ENCODE results near the gene PTPRE.

The PTPRE gene

DNA sequence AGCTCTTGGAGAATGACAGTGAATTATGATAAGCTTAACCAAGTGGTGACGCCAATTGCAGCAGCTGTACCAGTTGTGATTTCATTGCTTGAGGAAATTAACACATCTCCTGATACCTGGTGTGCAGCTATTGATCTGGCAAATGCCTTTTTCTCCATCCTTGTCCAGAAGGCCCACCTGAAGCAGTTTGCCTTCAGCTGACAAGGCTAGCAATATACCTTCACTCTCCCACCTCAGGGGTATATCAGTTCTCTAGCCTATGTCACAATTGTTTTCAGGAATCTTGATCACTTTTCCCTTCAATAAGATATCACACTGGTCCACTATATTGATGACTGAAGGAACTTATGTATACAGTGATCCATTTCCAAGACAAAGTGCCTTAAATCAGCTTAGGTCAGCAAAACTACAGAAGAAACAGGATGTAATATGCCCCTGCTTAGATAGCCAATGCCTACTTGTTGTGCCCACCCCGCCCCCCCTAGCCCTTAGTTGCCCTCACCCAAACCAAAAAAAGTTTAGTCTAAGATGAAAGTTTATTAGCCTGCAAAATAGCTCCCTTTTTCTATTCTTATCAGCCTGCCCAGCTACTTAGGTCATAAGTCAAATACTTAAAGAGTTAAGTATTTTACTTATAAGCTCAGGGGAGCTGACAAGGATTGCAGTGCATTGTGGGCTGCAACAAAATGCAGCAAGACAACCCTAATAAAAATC lies 45.1 kb downstream of the PTPRE start:
- DNase-seq (ENCODE audit: low read depth in 2 of 2) = no peak

DNA sequence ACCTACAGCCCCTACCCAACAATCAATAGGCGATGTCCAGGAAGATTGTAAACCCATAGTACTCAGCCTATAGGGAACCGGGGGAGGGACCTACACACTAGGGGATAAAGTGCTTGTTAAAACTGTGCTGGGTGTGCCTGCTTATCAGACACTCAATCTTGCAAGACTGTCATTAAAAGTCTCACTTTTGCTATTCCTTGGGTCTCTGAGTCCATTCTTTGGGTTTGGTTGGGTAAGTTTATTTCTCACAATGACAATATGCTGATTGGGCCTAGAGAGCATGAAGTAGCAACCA lies 45.6 kb downstream of the PTPRE start:
- no peak for DNase-seq (ENCODE audit: low read depth in 2 of 2)

- DNase-seq (ENCODE audit: low read depth in 2 of 2) = no peak
Measured at GRCh38 chr10:127952918-127953317, 46.0 kb downstream of the PTPRE start.

DNA sequence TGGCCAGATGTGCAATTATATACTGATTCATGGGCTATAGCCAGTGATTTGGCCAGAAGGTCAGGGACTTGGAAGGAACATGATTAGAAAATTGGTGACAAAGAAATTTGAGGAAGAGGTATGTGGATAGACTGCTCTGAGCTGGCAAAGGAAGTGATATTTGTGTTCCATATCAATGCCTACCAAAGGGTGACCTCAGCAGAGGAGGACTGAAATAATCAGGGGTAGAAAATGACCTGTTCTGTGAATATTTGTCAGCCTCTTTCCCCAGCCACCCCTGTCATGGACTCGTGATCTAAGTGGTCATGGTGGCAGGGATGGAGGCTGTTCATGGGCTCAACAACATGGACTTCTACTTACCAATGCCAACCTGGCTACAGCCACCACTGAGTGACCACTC lies 47.0 kb downstream of the PTPRE start:
- DNase-seq (ENCODE audit: low read depth in 2 of 2) = no peak

- no peak for DNase-seq (ENCODE audit: low read depth in 2 of 2)
Measured at GRCh38 chr10:127959428-127959827, 52.5 kb downstream of the PTPRE start.

- no peak for DNase-seq (ENCODE audit: low read depth in 2 of 2)
Measured at GRCh38 chr10:127961071-127961470, 54.2 kb downstream of the PTPRE start.

GRCh38 chr10:127962205-127962604 lies 55.3 kb downstream of the PTPRE start:
- DNase-seq (ENCODE audit: low read depth in 2 of 2) = no peak

DNA sequence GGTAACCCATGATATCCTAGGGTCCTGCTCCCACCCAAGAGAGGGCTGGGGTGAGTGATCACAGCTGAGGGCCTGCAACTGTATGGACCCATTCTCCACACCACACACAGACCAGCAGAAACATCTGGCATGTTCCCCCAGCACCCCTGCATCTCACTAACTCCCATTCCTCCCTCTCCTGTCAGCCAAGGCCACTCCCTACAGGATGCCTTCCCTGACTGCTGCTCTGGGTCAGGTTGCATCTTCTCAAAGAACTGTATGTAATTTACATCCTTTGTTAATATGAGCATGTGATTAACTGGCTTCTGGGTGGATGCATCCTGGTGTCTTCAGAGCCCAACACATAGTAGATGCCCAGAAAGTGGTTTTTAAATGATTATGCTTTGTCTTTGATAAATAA lies 56.2 kb downstream of the PTPRE start:
- no peak for DNase-seq (ENCODE audit: low read depth in 2 of 2)

- DNase-seq (ENCODE audit: low read depth in 2 of 2) = no peak
Measured at GRCh38 chr10:127964621-127965020, 57.7 kb downstream of the PTPRE start.

DNA sequence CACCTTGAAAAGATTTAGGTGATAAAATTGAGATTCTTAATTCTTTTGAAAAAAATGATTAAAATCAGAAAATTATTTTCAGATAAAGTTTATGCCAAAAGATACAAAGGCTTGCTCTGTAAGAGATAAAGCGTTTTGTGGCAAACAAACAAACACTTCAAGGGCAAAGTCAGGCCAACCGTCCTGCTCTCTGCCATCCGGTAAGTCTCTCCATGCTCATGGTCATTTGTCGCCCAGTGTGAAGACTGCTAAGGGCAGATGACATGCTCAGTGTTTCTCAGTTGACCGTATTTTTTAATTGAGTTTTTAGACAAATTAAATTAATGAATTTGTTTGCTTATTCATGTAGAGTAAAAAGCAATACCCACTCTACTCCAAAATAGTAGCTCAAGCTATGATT lies 60.0 kb downstream of the PTPRE start:
- DNase-seq (ENCODE audit: low read depth in 2 of 2) = no peak

DNA sequence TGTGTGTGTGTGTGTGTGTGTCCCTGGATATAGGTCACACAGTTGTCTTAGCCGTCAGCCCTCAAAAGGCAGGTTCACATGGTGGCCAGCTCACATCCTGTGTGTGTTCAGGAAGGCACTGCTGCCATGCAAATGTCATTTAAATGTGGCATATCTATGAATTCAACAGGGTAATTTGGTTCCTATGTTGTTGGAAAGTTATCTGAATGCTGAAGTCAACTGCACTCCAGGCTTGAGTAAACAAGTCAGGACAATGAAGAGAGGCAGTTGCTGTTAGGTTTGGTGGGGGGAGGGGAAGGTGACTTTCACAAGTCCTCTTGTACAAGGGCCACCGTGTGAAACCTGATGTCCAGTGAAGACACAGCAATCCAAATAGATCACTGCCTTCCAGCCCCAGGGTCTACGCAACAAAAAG lies 61.1 kb downstream of the PTPRE start:
- no peak for DNase-seq (ENCODE audit: low read depth in 2 of 2)

DNA sequence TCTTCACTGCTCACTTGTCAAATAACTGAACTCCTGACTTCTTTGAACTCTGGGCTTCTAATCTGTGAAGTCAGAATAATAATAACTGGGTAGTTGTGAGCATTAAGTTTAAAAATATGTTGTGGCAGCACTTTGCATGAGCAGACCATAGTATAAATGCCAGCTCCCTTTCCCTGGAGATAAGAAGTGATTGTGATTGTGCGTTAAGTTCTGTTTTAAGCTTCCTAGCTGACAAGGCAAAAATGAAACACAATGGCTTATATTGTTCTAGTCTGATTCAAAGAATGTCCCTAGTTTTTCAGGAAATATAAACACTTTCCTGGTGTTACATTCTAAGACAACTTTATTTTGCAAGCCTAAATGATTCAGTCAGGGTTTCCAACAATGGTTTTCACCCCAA lies 61.8 kb downstream of the PTPRE start:
- DNase-seq (ENCODE audit: low read depth in 2 of 2) = no peak

- DNase-seq (ENCODE audit: low read depth in 2 of 2) = no peak
Measured at GRCh38 chr10:127971101-127971946, 64.4 kb downstream of the PTPRE start.

- no peak for DNase-seq (ENCODE audit: low read depth in 2 of 2)
Measured at GRCh38 chr10:127971963-127972615, 65.2 kb downstream of the PTPRE start.

DNA sequence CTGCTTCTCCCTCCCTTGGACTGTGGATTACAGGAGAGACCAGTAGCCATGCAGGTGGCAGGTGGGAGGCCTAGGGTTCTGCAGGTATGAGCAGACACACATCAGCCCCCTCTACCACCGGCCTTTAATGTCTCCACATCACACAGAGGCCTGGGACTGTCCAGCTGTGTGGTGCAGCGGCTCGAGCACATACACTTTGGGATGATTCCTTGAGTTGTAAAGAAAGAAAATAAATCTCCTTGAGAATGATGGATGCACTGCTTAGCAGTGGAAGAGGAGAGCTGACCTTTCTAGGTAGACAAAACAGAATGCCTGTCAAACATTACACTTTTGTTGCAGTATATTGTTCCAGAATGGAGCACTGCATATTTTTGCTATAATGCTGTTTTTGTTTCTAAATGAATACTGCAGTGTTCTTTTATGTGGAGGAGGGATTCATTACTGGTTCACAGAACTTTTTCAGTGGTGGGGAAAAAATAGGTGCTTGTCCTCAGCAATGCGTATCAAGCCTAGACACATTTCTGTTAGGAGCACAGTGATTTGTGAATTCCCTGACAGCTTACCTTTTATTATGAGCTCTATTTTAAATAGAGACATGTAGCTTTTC lies 66.0 kb downstream of the PTPRE start:
- no peak for DNase-seq (ENCODE audit: low read depth in 2 of 2)

DNA sequence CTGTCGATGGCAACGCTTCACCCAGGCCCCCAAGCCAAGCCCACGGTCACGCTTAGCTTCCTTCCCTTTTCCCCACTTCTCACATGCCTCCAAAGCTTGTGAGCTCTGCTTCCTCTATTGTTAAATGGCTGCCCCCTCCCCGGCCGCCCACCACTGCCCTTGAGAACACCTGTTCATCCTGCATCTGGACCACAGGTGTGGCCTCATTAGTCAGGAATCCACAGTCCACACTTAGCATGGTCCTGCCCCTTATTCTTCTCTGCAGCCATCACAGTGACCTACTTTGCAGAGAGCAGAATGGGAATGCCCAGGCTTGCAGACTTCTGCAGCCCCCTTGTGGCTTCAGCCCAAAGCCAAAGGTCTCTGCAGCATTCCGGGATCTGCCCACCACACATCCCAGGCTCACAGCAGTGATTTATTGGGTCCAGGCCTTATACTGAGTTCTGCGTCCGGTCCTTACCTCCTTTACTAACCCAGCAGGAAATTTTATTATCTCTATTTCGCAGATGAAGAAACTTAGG lies 66.9 kb downstream of the PTPRE start:
- DNase-seq (ENCODE audit: low read depth in 2 of 2) = no peak

DNA sequence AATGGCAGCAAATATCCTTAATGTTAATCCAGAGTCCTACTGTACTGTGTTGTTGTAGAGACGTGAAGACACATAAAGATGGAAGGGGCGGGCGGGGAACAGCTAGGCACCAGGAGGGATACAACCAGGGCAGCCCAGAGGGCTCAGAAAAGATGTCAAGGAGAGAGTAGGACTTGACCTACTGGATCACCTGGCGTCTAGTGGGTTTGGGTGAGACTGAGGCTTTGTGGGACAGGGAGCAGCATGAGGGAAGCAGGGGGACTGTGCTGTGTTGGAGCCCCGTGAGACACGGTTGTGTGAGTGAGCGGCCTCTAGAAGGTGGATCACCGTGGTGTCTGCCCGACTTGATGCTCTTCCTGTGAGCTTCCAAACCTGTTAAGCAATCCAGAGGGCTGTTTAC lies 68.0 kb downstream of the PTPRE start:
- DNase-seq (ENCODE audit: low read depth in 2 of 2) = no peak

GRCh38 chr10:127976286-127976685 lies 69.4 kb downstream of the PTPRE start:
- no peak for DNase-seq (ENCODE audit: low read depth in 2 of 2)

GRCh38 chr10:127976701-127977356 lies 69.9 kb downstream of the PTPRE start:
- DNase-seq (ENCODE audit: low read depth in 2 of 2) = no peak

- DNase-seq (ENCODE audit: low read depth in 2 of 2) = no peak
Measured at GRCh38 chr10:127977357-127978009, 70.6 kb downstream of the PTPRE start.

DNA sequence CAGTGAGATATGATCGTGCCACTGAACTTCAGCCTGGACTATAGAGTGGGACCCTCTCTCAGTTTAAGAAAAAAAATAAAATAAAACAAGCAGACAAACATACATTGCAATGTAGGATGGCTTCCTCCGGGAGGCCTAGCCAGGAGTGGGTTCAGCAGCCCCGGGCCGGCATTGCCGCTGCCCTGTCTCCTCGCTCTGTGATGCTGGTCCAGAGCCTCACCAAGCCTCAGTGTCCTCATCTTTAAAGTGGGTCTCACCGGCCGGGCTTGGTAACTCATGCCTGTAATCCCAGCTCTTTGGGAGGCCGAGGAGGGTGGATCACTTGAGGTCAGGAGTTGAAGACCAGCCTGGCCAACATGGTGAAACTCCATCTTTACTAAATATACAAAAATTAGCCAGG lies 71.6 kb downstream of the PTPRE start:
- no peak for DNase-seq (ENCODE audit: low read depth in 2 of 2)

All from stimulated activated CD4-positive, alpha-beta T cell treated with anti-CD3 and anti-CD28 coated beads, Interleukin-1b, Interleukin-23, amount 100 ng/mL, for 4 hours (primary cell).